Measurements from ENCODE around the gene NTRK3.

- no peak for TF ChIP-seq CTCF (IDR thresholded peaks at IDR 0.05 in 8 of 11, conservative IDR thresholded peaks at IDR 0.05 in 3 of 11)
- TF ChIP-seq POLR2A (IDR thresholded peaks at IDR 0.05) = no peak
- no peak for TF ChIP-seq POLR2AphosphoS5 (IDR thresholded peaks at IDR 0.05)
Observed at GRCh38 chr15:88147760-88148159, 108.8 kb downstream of the NTRK3 start.
